Coronary artery (tissue), 2 donors: Measurements from ENCODE around the gene ABCC12.

Source experiments
- DNase-seq: peaks from one replicate; pipeline ENCODE4 v3.0.0-alpha.2; 2017; ENCODE audit warnings: low spot score
- H3K27ac ChIP-seq, 2 donors: fragments of 200-600 bp; sonication (generic); one replicate each; pipeline ENCODE4 v1.5.1; 2016 to 2019
- H3K4me3 ChIP-seq: fragments of 200-600 bp; sonication (generic); 2 replicates; pipeline ENCODE4 v1.5.1; 2016; ENCODE audit warnings: mild to moderate bottlenecking, moderate library complexity
- CTCF ChIP-seq: fragments of 200-600 bp; sonication (generic); IDR thresholded peaks from one replicate; pipeline ENCODE4 v1.5.1; 2019; ENCODE audit warnings: antibody characterized with exemption

ABCC12 gene

GRCh38 chr16:48164907-48165715 is 9.3 kb upstream of the ABCC12 start:
- peak; percentile 73 for TF ChIP-seq CTCF
- no peak overlapping the region for H3K27ac ChIP-seq
- H3K4me3 ChIP-seq = no peak overlapping the region
- DNase-seq = no peak

- no peak for DNase-seq
- TF ChIP-seq CTCF = no peak
- H3K27ac ChIP-seq = no peak overlapping the region
- H3K4me3 ChIP-seq = no peak overlapping the region
These were observed 7.1 kb upstream of the ABCC12 start for GRCh38 chr16:48162839-48163410.

GRCh38 chr16:48161906-48162305 is 6.1 kb upstream of the ABCC12 start:
- DNase-seq = no peak
- no peak for TF ChIP-seq CTCF
- Histone ChIP-seq H3K27ac (no peak overlapping the region), H3K4me3 (no peak overlapping the region)

GRCh38 chr16:48160575-48160974 is 4.8 kb upstream of the ABCC12 start:
- no peak for DNase-seq
- no peak for TF ChIP-seq CTCF
- Histone ChIP-seq H3K27ac (no peak overlapping the region), H3K4me3 (no peak overlapping the region)

- no peak for TF ChIP-seq CTCF
- DNase-seq = no peak
- H3K27ac ChIP-seq = no peak overlapping the region
- no peak overlapping the region for H3K4me3 ChIP-seq
These were observed 2.5 kb upstream of the ABCC12 start for GRCh38 chr16:48158296-48158695.

- TF ChIP-seq CTCF = no peak
- no peak overlapping the region for H3K4me3 ChIP-seq
- no peak overlapping the region for H3K27ac ChIP-seq
- no peak for DNase-seq
These were observed 2.0 kb upstream of the ABCC12 start for GRCh38 chr16:48157794-48158193.

GRCh38 chr16:48157302-48157701 is 1.5 kb upstream of the ABCC12 start:
- no peak for DNase-seq
- no peak overlapping the region for H3K27ac ChIP-seq
- H3K4me3 ChIP-seq = no peak overlapping the region
- TF ChIP-seq CTCF = no peak
